ENCODE results near the gene MLST8.

DNA sequence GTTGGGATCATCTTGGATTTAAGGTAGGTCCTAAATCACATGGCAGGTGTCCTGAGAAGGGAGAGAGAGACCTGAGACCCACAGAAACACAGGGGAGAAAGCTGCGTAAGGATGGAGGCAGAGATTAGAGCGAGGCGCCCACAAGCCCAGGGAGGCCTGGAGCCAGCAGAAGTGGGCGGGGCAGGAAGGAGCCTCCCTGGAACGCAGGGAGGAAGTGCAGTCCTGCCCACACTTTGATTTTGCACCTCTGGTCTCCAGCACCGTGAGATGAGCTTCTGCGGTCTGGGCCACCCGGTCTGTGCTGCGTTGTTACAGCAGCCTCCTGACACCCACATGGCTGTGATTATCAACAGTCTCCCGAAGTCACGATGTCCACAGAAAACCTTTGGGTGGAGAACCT is 37.3 kb downstream of the MLST8 start:
- TF ChIP-seq, protein P1, sequence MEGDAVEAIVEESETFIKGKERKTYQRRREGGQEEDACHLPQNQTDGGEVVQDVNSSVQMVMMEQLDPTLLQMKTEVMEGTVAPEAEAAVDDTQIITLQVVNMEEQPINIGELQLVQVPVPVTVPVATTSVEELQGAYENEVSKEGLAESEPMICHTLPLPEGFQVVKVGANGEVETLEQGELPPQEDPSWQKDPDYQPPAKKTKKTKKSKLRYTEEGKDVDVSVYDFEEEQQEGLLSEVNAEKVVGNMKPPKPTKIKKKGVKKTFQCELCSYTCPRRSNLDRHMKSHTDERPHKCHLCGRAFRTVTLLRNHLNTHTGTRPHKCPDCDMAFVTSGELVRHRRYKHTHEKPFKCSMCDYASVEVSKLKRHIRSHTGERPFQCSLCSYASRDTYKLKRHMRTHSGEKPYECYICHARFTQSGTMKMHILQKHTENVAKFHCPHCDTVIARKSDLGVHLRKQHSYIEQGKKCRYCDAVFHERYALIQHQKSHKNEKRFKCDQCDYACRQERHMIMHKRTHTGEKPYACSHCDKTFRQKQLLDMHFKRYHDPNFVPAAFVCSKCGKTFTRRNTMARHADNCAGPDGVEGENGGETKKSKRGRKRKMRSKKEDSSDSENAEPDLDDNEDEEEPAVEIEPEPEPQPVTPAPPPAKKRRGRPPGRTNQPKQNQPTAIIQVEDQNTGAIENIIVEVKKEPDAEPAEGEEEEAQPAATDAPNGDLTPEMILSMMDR (IDR thresholded peaks at IDR 0.05): no peak
- TF ChIP-seq POLR2A (IDR thresholded peaks at IDR 0.05): no peak

Data from uterus (tissue), 2 donors.